ENCODE results near the gene AXL. TPM values are rescaled to one million over a fixed set of nuclear protein-coding genes. Genes with fewer than 3 reads are reported as not detected.

The AXL gene
- total and polyA plus RNA-seq, 2 of the 13 experiments (the other 11 are each of a cell fraction or from before 2014, with no cell fraction given) = 0.71 to 5.9 TPM

DNA sequence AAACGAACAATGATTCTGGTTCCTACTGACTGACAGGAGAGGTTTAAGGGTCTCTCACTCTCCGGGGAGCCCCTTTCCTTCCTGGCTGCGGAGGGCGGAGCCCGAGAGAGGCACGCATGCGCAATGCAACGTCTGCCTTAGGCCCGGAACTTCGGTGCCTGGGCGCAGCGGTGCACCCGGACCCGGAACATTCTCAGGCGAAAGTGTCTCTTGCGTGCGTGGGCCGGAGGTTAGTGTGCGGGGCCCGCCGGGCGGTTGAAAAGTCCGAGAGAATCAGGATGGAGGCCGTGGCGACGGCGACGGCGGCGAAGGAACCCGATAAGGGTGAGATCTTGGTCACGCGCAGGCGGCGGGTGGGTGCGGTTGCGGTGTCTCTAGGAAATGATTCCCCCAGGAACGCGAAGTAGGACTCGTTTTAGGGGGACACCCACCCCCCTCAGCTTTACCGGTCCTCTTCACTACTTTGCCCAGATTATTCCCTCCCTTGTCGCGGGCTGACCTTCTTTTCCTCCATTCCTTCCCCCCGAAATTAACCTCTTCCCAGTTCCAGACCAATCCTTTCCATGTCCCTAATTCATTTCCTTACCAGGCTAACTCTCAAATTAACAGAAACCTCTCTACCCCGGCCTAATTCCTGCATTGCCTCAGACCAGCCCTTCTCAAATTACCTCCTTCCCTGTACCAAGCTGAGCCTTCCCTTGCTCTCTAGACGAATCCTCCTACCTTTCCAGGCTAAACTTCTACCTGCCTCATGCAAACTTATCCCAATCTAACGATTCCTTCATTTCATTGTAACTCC, 91.2 kb downstream of the AXL start, which contains the start of gene CCDC97 (continued):
- TF ChIP-seq, protein P1, sequence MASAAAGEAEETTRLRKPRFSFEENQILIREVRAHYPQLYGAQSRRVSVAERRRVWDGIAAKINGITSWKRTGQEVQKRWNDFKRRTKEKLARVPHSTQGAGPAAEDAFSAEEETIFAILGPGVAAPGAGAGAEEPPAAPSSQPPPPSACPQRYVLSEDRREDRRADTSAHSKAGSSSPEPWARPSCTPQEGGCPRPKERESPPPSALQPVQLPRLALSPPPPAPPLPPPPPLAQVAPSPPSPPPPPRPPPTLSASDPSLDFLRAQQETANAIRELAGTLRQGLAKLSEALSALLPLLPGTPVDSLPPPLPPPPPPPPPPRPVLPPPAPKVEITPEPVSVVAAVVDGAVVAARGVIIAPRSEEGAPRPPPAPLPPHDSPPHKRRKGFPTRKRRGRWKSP (CRISPR knock-in tag; IDR thresholded peaks at IDR 0.05) = peak; percentile 90
- TF ChIP-seq ZMYM4 (CRISPR knock-in tag; IDR thresholded peaks at IDR 0.05) = peak; percentile 65
- no peak for TF ChIP-seq SOX13 (IDR thresholded peaks at IDR 0.05)
- TF ChIP-seq SOX13 (CRISPR knock-in tag; conservative IDR thresholded peaks at IDR 0.05 in 1 of 2, IDR thresholded peaks at IDR 0.05 in 1 of 2) = peak; percentile 46 to 50; a peak in 1 of 4 replicates
- TF ChIP-seq, protein P2, sequence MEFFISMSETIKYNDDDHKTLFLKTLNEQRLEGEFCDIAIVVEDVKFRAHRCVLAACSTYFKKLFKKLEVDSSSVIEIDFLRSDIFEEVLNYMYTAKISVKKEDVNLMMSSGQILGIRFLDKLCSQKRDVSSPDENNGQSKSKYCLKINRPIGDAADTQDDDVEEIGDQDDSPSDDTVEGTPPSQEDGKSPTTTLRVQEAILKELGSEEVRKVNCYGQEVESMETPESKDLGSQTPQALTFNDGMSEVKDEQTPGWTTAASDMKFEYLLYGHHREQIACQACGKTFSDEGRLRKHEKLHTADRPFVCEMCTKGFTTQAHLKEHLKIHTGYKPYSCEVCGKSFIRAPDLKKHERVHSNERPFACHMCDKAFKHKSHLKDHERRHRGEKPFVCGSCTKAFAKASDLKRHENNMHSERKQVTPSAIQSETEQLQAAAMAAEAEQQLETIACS (CRISPR knock-in tag; IDR thresholded peaks at IDR 0.05) = 0 out of 2 replicates have a peak, but pooled peaks have one; percentile 23
- TF ChIP-seq ZNF441 (CRISPR knock-in tag; IDR thresholded peaks at IDR 0.05; ENCODE audit: borderline replicate concordance) = no peak
- TF ChIP-seq ZNF761 (CRISPR knock-in tag; conservative IDR thresholded peaks at IDR 0.05) = no peak
- 0 out of 2 replicates have a peak, but pooled peaks have one; percentile 28 for TF ChIP-seq SRF (IDR thresholded peaks at IDR 0.05; ENCODE audit: low read depth, low read length)
- TF ChIP-seq TARDBP (CRISPR knock-in tag; IDR thresholded peaks at IDR 0.05) = peak; percentile 72; the same call in 1 of the 2 replicates
- peak; percentile 76; the same call in 1 of the 2 replicates for TF ChIP-seq PHF21A (CRISPR knock-in tag; IDR thresholded peaks at IDR 0.05)
- no peak for TF ChIP-seq MAFK (conservative IDR thresholded peaks at IDR 0.05 in 1 of 2, IDR thresholded peaks at IDR 0.05 in 1 of 2; ENCODE audit: low read length in 2 of 2)
- TF ChIP-seq ZSCAN12 (CRISPR knock-in tag; IDR thresholded peaks at IDR 0.05) = no peak; the same call in 1 of the 2 replicates
- TF ChIP-seq NFE2 (CRISPR knock-in tag; IDR thresholded peaks at IDR 0.05) = no peak
- TF ChIP-seq ISX (CRISPR knock-in tag; conservative IDR thresholded peaks at IDR 0.05) = peak; percentile 75
- TF ChIP-seq, protein P3, sequence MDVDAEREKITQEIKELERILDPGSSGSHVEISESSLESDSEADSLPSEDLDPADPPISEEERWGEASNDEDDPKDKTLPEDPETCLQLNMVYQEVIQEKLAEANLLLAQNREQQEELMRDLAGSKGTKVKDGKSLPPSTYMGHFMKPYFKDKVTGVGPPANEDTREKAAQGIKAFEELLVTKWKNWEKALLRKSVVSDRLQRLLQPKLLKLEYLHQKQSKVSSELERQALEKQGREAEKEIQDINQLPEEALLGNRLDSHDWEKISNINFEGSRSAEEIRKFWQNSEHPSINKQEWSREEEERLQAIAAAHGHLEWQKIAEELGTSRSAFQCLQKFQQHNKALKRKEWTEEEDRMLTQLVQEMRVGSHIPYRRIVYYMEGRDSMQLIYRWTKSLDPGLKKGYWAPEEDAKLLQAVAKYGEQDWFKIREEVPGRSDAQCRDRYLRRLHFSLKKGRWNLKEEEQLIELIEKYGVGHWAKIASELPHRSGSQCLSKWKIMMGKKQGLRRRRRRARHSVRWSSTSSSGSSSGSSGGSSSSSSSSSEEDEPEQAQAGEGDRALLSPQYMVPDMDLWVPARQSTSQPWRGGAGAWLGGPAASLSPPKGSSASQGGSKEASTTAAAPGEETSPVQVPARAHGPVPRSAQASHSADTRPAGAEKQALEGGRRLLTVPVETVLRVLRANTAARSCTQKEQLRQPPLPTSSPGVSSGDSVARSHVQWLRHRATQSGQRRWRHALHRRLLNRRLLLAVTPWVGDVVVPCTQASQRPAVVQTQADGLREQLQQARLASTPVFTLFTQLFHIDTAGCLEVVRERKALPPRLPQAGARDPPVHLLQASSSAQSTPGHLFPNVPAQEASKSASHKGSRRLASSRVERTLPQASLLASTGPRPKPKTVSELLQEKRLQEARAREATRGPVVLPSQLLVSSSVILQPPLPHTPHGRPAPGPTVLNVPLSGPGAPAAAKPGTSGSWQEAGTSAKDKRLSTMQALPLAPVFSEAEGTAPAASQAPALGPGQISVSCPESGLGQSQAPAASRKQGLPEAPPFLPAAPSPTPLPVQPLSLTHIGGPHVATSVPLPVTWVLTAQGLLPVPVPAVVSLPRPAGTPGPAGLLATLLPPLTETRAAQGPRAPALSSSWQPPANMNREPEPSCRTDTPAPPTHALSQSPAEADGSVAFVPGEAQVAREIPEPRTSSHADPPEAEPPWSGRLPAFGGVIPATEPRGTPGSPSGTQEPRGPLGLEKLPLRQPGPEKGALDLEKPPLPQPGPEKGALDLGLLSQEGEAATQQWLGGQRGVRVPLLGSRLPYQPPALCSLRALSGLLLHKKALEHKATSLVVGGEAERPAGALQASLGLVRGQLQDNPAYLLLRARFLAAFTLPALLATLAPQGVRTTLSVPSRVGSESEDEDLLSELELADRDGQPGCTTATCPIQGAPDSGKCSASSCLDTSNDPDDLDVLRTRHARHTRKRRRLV (CRISPR knock-in tag; IDR thresholded peaks at IDR 0.05) = peak; percentile 39; the same call in 1 of the 2 replicates
- no peak for TF ChIP-seq ZNF329 (CRISPR knock-in tag; IDR thresholded peaks at IDR 0.05; ENCODE audit: low read depth)
- peak; percentile 66; the same call in 1 of the 2 replicates for TF ChIP-seq ZSCAN29 (CRISPR knock-in tag; conservative IDR thresholded peaks at IDR 0.05)
- peak; percentile 56; the same call in 1 of the 2 replicates for TF ChIP-seq ZNF773 (CRISPR knock-in tag; IDR thresholded peaks at IDR 0.05; ENCODE audit: borderline replicate concordance)
- TF ChIP-seq FOXA3 (CRISPR knock-in tag; IDR thresholded peaks at IDR 0.05) = peak; percentile 40; the same call in 1 of the 2 replicates
- TF ChIP-seq, protein P4, sequence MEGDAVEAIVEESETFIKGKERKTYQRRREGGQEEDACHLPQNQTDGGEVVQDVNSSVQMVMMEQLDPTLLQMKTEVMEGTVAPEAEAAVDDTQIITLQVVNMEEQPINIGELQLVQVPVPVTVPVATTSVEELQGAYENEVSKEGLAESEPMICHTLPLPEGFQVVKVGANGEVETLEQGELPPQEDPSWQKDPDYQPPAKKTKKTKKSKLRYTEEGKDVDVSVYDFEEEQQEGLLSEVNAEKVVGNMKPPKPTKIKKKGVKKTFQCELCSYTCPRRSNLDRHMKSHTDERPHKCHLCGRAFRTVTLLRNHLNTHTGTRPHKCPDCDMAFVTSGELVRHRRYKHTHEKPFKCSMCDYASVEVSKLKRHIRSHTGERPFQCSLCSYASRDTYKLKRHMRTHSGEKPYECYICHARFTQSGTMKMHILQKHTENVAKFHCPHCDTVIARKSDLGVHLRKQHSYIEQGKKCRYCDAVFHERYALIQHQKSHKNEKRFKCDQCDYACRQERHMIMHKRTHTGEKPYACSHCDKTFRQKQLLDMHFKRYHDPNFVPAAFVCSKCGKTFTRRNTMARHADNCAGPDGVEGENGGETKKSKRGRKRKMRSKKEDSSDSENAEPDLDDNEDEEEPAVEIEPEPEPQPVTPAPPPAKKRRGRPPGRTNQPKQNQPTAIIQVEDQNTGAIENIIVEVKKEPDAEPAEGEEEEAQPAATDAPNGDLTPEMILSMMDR (CRISPR knock-in tag; IDR thresholded peaks at IDR 0.05) = no peak; the same call in 1 of the 2 replicates

Data from HepG2 (cell line).